DND-41 (cell line): ENCODE measurements around the gene PLA2G2F.

Experiments
- ATAC-seq: fragments of 200-7000 bp; cut with Tn5 transposase; 3 replicates; pipeline ENCODE4 v1.9.1; 2021; ENCODE audit warnings: low read depth; ENCODE audit not compliant: insufficient read depth
- DNase-seq: peaks from one replicate; pipeline ENCODE4 v3.0.0-alpha.2; 2020
- H2AFZ ChIP-seq: 2 replicates; pipeline ENCODE4 v1.6.0; 2012; ENCODE audit warnings: low read depth, low read length
- H3K27ac ChIP-seq: 2 replicates; pipeline ENCODE4 v1.5.1; 2012; ENCODE audit warnings: low read length, inconsistent platforms
- H3K27me3 ChIP-seq: fragments of 200-600 bp; sonication (generic); 2 replicates; pipeline ENCODE4 v1.6.0; 2012; ENCODE audit warnings: low read length, mild to moderate bottlenecking, inconsistent platforms; ENCODE audit not compliant: insufficient read depth, poor library complexity
- H3K36me3 ChIP-seq: 2 replicates; pipeline ENCODE4 v1.5.1; 2012; ENCODE audit warnings: low read length, inconsistent platforms; ENCODE audit not compliant: insufficient read depth
- H3K4me1 ChIP-seq: 2 replicates; pipeline ENCODE4 v1.5.1; 2012; ENCODE audit warnings: mild to moderate bottlenecking, low read length; ENCODE audit not compliant: insufficient read depth
- H3K4me2 ChIP-seq: 2 replicates; pipeline ENCODE4 v1.6.0; 2012; ENCODE audit warnings: mild to moderate bottlenecking, moderate library complexity, low read length, inconsistent platforms; ENCODE audit not compliant: insufficient read depth
- H3K4me3 ChIP-seq, 2 experiments: fragments of 200-600 bp in 1 of 2; shearing (Covaris generic) in 1 of 2; 2 replicates each; pipeline ENCODE4 v1.5.1; 2012 to 2016; ENCODE audit warnings: inconsistent platforms in 2 of 2, low read length in 2 of 2, mild to moderate bottlenecking in 2 of 2, low read depth in 1 of 2, moderate library complexity in 1 of 2
- H3K79me2 ChIP-seq: 2 replicates; pipeline ENCODE4 v1.6.0; 2012; ENCODE audit warnings: low read length, inconsistent platforms; ENCODE audit not compliant: insufficient read depth
- H3K9ac ChIP-seq: 2 replicates; pipeline ENCODE4 v1.6.0; 2012; ENCODE audit warnings: low read depth, mild to moderate bottlenecking, inconsistent platforms, low read length, moderate library complexity
- H3K9me3 ChIP-seq: 2 replicates; pipeline ENCODE4 v1.5.1; 2012; ENCODE audit warnings: low read length, moderate library complexity, mild to moderate bottlenecking, inconsistent platforms; ENCODE audit not compliant: insufficient read depth, severe bottlenecking
- H4K20me1 ChIP-seq: 2 replicates; pipeline ENCODE4 v1.6.0; 2012; ENCODE audit warnings: low read length; ENCODE audit not compliant: insufficient read depth
- EZH2 ChIP-seq: IDR thresholded peaks from 3 replicates; pipeline ENCODE4 v1.6.1; 2012; ENCODE audit warnings: borderline replicate concordance, low read depth, mild to moderate bottlenecking, moderate library complexity, low read length, inconsistent platforms; ENCODE audit not compliant: severe bottlenecking
- TF ChIP-seq, protein P1 (sequence below): IDR thresholded peaks from 2 replicates; pipeline ENCODE4 v1.5.1; 2012; ENCODE audit warnings: borderline replicate concordance, low read length, moderate library complexity, mild to moderate bottlenecking; ENCODE audit not compliant: poor library complexity, severe bottlenecking; ENCODE audit errors: extremely low read depth

PLA2G2F gene

DNA sequence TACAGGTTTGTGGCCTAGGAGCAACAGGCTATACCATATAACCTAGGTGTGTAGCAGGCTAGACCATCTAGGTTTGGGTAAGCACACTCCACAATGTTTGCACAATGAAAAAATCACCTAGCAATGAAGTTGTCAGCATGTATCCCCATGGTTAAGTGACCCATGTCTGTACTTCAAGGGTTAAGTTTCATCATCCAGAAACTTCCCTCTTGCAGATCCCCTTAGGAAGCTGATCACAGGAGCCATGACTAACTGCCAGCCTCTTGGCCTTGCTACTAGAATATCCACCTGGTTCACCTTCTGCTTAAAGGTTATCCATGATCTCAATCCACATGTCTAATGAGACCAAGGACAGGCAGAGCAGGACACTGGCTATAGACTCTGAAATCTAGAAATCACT, 43.3 kb downstream of the PLA2G2F start:
- no peak for ATAC-seq
- Histone ChIP-seq H3K79me2 (no peaks in the 10 kb centered on the region), H3K4me3 (no peak overlapping the region), H4K20me1 (no peaks in the 10 kb centered on the region), H3K4me1 (peaks cover 28% of the 10 kb centered on the region), H3K9ac (no peak overlapping the region), H3K27ac (no peak overlapping the region), H3K27me3 (no peaks in the 10 kb centered on the region), H3K4me2 (no peak overlapping the region), H2AFZ (no peak overlapping the region), H3K36me3 (no peaks in the 10 kb centered on the region), H3K9me3 (no peaks in the 10 kb centered on the region)
- DNase-seq = no peak
- TF ChIP-seq, protein P1, sequence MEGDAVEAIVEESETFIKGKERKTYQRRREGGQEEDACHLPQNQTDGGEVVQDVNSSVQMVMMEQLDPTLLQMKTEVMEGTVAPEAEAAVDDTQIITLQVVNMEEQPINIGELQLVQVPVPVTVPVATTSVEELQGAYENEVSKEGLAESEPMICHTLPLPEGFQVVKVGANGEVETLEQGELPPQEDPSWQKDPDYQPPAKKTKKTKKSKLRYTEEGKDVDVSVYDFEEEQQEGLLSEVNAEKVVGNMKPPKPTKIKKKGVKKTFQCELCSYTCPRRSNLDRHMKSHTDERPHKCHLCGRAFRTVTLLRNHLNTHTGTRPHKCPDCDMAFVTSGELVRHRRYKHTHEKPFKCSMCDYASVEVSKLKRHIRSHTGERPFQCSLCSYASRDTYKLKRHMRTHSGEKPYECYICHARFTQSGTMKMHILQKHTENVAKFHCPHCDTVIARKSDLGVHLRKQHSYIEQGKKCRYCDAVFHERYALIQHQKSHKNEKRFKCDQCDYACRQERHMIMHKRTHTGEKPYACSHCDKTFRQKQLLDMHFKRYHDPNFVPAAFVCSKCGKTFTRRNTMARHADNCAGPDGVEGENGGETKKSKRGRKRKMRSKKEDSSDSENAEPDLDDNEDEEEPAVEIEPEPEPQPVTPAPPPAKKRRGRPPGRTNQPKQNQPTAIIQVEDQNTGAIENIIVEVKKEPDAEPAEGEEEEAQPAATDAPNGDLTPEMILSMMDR = no peak
- no peak for TF ChIP-seq EZH2

DNA sequence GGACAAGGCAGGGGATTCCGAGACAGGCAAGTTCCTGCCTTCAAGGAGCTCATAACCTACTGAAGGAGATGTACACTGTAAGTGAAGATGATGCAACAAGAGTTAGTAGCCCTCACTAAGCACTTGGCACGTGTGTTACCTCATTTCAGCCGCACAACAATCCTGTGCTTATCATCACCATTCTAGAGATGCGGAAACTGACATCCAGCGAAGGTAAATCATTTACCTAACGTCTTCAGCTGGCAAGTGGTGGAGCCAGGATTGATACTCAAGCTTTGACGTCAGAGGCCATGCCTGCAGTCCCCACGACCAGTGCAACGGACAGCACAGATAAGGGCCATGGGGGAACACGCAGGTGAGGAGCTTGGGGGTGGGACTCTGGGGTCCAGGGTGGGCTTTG, 43.9 kb downstream of the PLA2G2F start:
- Histone ChIP-seq H3K36me3 (no peaks in the 10 kb centered on the region), H3K27me3 (no peaks in the 10 kb centered on the region), H3K4me2 (no peak overlapping the region), H3K79me2 (no peaks in the 10 kb centered on the region), H3K4me3 (no peak overlapping the region), H3K27ac (no peak overlapping the region), H3K4me1 (peaks cover 34% of the 10 kb centered on the region), H4K20me1 (no peaks in the 10 kb centered on the region), H3K9ac (no peak overlapping the region), H2AFZ (no peak overlapping the region), H3K9me3 (no peaks in the 10 kb centered on the region)
- no peak for TF ChIP-seq EZH2
- TF ChIP-seq, protein P1 = no peak
- DNase-seq = no peak
- ATAC-seq = no peak

DNA sequence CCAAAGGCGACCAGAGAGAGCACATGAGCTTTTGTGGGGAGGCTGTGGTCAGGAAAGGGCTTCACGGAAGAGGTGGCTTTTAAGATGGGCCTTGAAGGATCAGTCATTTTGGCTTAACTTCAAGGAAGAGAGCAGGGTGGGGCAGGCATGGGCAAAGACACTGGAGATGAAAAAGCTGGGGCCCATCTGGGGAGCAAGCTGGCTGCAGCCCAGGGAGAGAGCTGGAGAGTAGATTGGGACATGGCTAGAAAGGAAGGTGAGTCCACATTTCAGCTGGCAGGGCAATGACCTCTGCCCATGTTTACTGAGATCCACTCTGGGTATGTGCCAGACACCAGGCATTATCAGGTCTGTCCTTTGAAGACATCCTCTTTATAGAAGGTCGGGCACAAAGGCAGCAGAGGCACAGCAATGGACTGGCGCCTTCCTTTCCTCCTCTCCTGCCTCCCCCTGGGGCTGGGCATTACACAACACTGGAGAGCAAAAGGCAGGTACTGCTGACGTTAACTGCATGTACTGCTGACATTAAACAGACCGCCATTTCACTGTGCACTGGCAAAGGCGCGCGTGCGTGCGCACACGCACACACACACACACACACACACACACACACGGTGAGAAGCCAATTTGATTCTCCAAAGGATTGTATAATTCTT, 44.6 kb downstream of the PLA2G2F start:
- H2AFZ ChIP-seq = no peak overlapping the region
- H3K4me2 ChIP-seq = no peak overlapping the region
- no peaks in the 10 kb centered on the region for H4K20me1 ChIP-seq
- no peaks in the 10 kb centered on the region for H3K79me2 ChIP-seq
- H3K9me3 ChIP-seq = no peaks in the 10 kb centered on the region
- no peaks in the 10 kb centered on the region for H3K27me3 ChIP-seq
- ATAC-seq (no peak), DNase-seq (no peak)
- H3K4me3 ChIP-seq = no peak overlapping the region
- no peak overlapping the region for H3K9ac ChIP-seq
- TF ChIP-seq, protein P1 = no peak
- TF ChIP-seq EZH2 = no peak
- no peaks in the 10 kb centered on the region for H3K36me3 ChIP-seq
- H3K4me1 ChIP-seq = peaks cover 41% of the 10 kb centered on the region
- no peak overlapping the region for H3K27ac ChIP-seq

DNA sequence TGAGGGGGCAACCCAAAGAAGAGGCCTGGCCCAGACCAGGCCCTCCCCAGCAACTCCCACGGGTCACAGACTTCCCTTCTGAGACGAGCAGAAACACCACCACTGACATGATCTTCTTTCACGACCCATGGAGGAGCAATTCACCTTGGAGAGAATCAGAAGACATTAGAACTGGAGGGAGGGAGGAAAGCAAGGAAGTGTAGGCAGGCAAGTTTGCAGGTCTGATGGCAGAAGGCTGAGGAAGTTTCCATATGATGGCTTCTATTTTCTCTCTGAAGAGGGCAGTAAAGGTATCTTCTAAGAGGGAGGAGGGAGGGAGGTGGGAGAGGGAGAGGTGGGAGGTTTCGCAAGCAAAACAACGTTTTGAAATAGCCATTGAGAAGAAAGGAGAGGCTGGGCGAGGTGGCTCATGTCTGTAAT, 45.4 kb downstream of the PLA2G2F start:
- DNase-seq = no peak
- Histone ChIP-seq H3K9me3 (no peaks in the 10 kb centered on the region), H3K27me3 (no peaks in the 10 kb centered on the region), H3K4me2 (no peak overlapping the region), H3K36me3 (no peaks in the 10 kb centered on the region), H3K4me3 (no peak overlapping the region), H3K9ac (no peak overlapping the region), H3K4me1 (peaks cover 46% of the 10 kb centered on the region), H2AFZ (no peak overlapping the region), H3K27ac (no peak overlapping the region; the same call in 1 of the 2 replicates), H4K20me1 (no peaks in the 10 kb centered on the region), H3K79me2 (no peaks in the 10 kb centered on the region)
- TF ChIP-seq, protein P1 = peak; percentile 26
- TF ChIP-seq EZH2 = no peak
- no peak for ATAC-seq
